ENCODE results near the gene TRIOBP. TPM values are rescaled to one million over a fixed set of nuclear protein-coding genes. Genes with fewer than 3 reads are reported as not detected.

The TRIOBP gene
- total and polyA plus RNA-seq, 2 donors (not counting 3 experiments of a cell fraction or from before 2014, with no cell fraction given) = 60.6 to 104 TPM

GRCh38 chr22:37753746-37754145 lies 56.9 kb downstream of the TRIOBP start:
- intact Hi-C loops (cut with micrococcal nuclease) = loop anchor here (5.0 kb wide), 1 partner anchor 191 kb away; the partner anchor contains the start of gene CDC42EP1
- FAIRE-seq (peak; percentile 4), DNase-seq (ENCODE audit: low read depth, low spot score) (no peak)
- no peaks in the 10 kb centered on the region for H3K27me3 ChIP-seq (ENCODE audit: control insufficient read depth in 2 of 2, insufficient read depth in 2 of 2, low read length in 2 of 2)
- dilution Hi-C loops (cut with MboI; ENCODE audit: extremely low pct_ligation_motif_present, low sequenced_read_pairs) = no loop called here
- peaks cover 15 to 37% of the 10 kb centered on the region in 2 experiments for H3K36me3 ChIP-seq (ENCODE audit: control insufficient read depth in 2 of 2, extremely low read depth in 1 of 2, insufficient read depth in 2 of 2, low read length in 2 of 2)
- POLR2A ChIA-PET = no interaction called here
- no peak overlapping the region for H3K4me3 ChIP-seq (replicated peaks in 1 of 3; ENCODE audit: insufficient read depth in 1 of 3, low read depth in 1 of 3, low read length in 3 of 3)
- H3K79me2 ChIP-seq (ENCODE audit: control insufficient read depth, insufficient read depth, low read length) = peaks cover 38% of the 10 kb centered on the region
- peak overlapping the region; percentile 25 for H3K4me2 ChIP-seq (ENCODE audit: insufficient read depth, low read length)
- H3K9me1 ChIP-seq (replicated peaks; ENCODE audit: control insufficient read depth, extremely low read depth, insufficient read depth, low read length) = no peaks in the 10 kb centered on the region
- BruUV-seq (replicated peaks) = no TSS peak
- H2AFZ ChIP-seq (ENCODE audit: low read depth, low read length) = no peak overlapping the region
- H3K4me1 ChIP-seq (ENCODE audit: control insufficient read depth, extremely low read depth, insufficient read depth, low read length) = peaks cover 60% of the 10 kb centered on the region
- TF ChIP-seq JUN (IDR thresholded peaks at IDR 0.05; ENCODE audit: borderline replicate concordance, insufficient read depth, insufficient read length, low read depth) (no peak), MYC (IDR thresholded peaks at IDR 0.05; ENCODE audit: low read depth, low read length) (no peak), POLR2AphosphoS5 (IDR thresholded peaks at IDR 0.05; ENCODE audit: insufficient read depth, low read depth, low read length) (no peak), POLR2A (IDR thresholded peaks at IDR 0.05; ENCODE audit: low read depth, low read length) (no peak), EZH2 (IDR thresholded peaks at IDR 0.05; ENCODE audit: borderline replicate concordance, low read depth, low read length, severe bottlenecking) (no peak), MAX (IDR thresholded peaks at IDR 0.05; ENCODE audit: insufficient read depth, insufficient read length) (no peak), GATA2 (IDR thresholded peaks at IDR 0.05; ENCODE audit: insufficient read depth, insufficient read length, low read depth, low read length) (no peak), FOS (IDR thresholded peaks at IDR 0.05; ENCODE audit: borderline replicate concordance, insufficient read depth, low read length) (no peak)
- TF ChIP-seq, protein P1, sequence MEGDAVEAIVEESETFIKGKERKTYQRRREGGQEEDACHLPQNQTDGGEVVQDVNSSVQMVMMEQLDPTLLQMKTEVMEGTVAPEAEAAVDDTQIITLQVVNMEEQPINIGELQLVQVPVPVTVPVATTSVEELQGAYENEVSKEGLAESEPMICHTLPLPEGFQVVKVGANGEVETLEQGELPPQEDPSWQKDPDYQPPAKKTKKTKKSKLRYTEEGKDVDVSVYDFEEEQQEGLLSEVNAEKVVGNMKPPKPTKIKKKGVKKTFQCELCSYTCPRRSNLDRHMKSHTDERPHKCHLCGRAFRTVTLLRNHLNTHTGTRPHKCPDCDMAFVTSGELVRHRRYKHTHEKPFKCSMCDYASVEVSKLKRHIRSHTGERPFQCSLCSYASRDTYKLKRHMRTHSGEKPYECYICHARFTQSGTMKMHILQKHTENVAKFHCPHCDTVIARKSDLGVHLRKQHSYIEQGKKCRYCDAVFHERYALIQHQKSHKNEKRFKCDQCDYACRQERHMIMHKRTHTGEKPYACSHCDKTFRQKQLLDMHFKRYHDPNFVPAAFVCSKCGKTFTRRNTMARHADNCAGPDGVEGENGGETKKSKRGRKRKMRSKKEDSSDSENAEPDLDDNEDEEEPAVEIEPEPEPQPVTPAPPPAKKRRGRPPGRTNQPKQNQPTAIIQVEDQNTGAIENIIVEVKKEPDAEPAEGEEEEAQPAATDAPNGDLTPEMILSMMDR (IDR thresholded peaks at IDR 0.05; ENCODE audit: extremely low read depth in 1 of 2, insufficient read depth in 1 of 2, low read depth in 1 of 2, low read length in 2 of 2) = no peak
- H3K9ac ChIP-seq (replicated peaks; ENCODE audit: extremely low read depth, insufficient read depth, low read length) = no peak overlapping the region
- no peaks in the 10 kb centered on the region for H4K20me1 ChIP-seq (replicated peaks; ENCODE audit: control insufficient read depth, extremely low read depth, insufficient read depth, low read length)
- H3K27ac ChIP-seq (ENCODE audit: insufficient read depth, low read depth, low read length) = peak overlapping the region; percentile 46
- H3K9me3 ChIP-seq (replicated peaks; ENCODE audit: control insufficient read depth, insufficient read depth, low read length) = no peaks in the 10 kb centered on the region
- CTCF ChIA-PET = interaction anchor here (0.6 to 2.2 kb wide), 6 partner anchors 14 to 120 kb away, joined by 3 to 9 read pairs (median 3); no protein-coding TSS in a partner anchor

Measured in endothelial cell of umbilical vein (primary cell).